SK-N-SH (cell line): ENCODE data around the gene NSD1. TPM values are rescaled to one million over a fixed set of nuclear protein-coding genes. Genes with fewer than 3 reads are reported as not detected.

Experiments
- CTCF ChIA-PET: fragments of 300-600, 350-600 bp; formaldehyde crosslinking; extraction: SDS; loops from one replicate; lab custom pipeline; 2021; lab: Yijun Ruan, JAX
- POLR2A ChIA-PET: fragments of 350-600 bp; sonication (Branson Sonifier 250); formaldehyde crosslinking; extraction: SDS; loops from one replicate; lab custom pipeline; 2020; ENCODE audit warnings: antibody characterized with exemption, inconsistent platforms; lab: Yijun Ruan, JAX
- DNase-seq: peaks from one replicate; pipeline ENCODE4 v3.0.0; 2012
- H2AFZ ChIP-seq: fragments of 200-600 bp; sonication (generic); 2 replicates; pipeline ENCODE4 v1.8.1; 2016; ENCODE audit warnings: antibody characterized with exemption, mild to moderate bottlenecking, low read depth
- H3F3A ChIP-seq: fragments of 200-600 bp; sonication (generic); replicated peaks from 2 replicates; pipeline ENCODE3; 2016; ENCODE audit warnings: antibody characterized with exemption, mild to moderate bottlenecking; ENCODE audit not compliant: insufficient read depth
- H3K27ac ChIP-seq, 2 experiments: fragments of 200-500 bp in 1 of 2; fragments of 200-600 bp in 1 of 2; sonication (Bioruptor generic) in 1 of 2; sonication (generic), shearing (Covaris generic) in 1 of 2; 2 replicates each; pipeline versions ENCODE4 v1.5.1 to v1.6.1; 2014 to 2016; ENCODE audit warnings: low read depth in 2 of 2, inconsistent platforms in 1 of 2, low read length in 1 of 2, mild to moderate bottlenecking in 1 of 2, mixed read lengths in 1 of 2
- H3K27me3 ChIP-seq: fragments of 200-600 bp; sonication (generic), shearing (Covaris generic); 2 replicates; pipeline ENCODE4 v1.6.1; 2016; ENCODE audit warnings: mixed run types; ENCODE audit not compliant: insufficient read depth
- H3K36me3 ChIP-seq, 2 experiments: fragments of 200-500 bp in 1 of 2; fragments of 200-600 bp in 1 of 2; sonication (Bioruptor generic) in 1 of 2; sonication (generic) in 1 of 2; replicated peaks in 1 of 2; 2 replicates each; pipeline versions ENCODE3 to v1.5.1; 2014 to 2016; ENCODE audit warnings: low read length in 1 of 2, mild to moderate bottlenecking in 1 of 2; ENCODE audit not compliant: insufficient read depth in 2 of 2, control insufficient read depth in 1 of 2
- H3K4me1 ChIP-seq, 2 experiments: fragments of 200-500 bp in 1 of 2; fragments of 200-600 bp in 1 of 2; sonication (Bioruptor generic) in 1 of 2; sonication (generic), shearing (Covaris generic) in 1 of 2; 2 replicates each; pipeline versions ENCODE4 v1.5.1 to v1.6.1; 2014 to 2016; ENCODE audit warnings: low read depth in 1 of 2, low read length in 1 of 2, mixed run types in 1 of 2; ENCODE audit not compliant: insufficient read depth in 2 of 2, control insufficient read depth in 1 of 2
- H3K4me2 ChIP-seq: fragments of 200-600 bp; sonication (generic), shearing (Covaris generic); 2 replicates; pipeline ENCODE4 v1.6.1; 2017; ENCODE audit warnings: mixed run types
- H3K4me3 ChIP-seq, 2 experiments: fragments of 200-500 bp in 1 of 2; fragments of 200-600 bp in 1 of 2; sonication (Bioruptor generic) in 1 of 2; sonication (generic), shearing (Covaris generic) in 1 of 2; 2 replicates each; pipeline versions ENCODE4 v1.5.1 to v1.8.1; 2014 to 2016; ENCODE audit warnings: low read depth in 2 of 2, inconsistent platforms in 1 of 2, low read length in 1 of 2, mild to moderate bottlenecking in 1 of 2, mixed read lengths in 1 of 2, moderate library complexity in 1 of 2
- H3K79me2 ChIP-seq: fragments of 200-600 bp; sonication (generic); 2 replicates; pipeline ENCODE4 v1.8.1; 2017; ENCODE audit warnings: mild to moderate bottlenecking; ENCODE audit not compliant: insufficient read depth
- H3K9ac ChIP-seq: fragments of 200-600 bp; sonication (generic); 2 replicates; pipeline ENCODE4 v1.6.1; 2017; ENCODE audit warnings: mixed run types
- H3K9me2 ChIP-seq: fragments of 200-600 bp; sonication (generic); 2 replicates; pipeline ENCODE4 v1.6.1; 2017; ENCODE audit warnings: mixed run types
- H3K9me3 ChIP-seq: fragments of 200-600 bp; sonication (generic); 2 replicates; pipeline ENCODE4 v1.6.1; 2017; ENCODE audit warnings: mixed run types, mild to moderate bottlenecking, moderate library complexity
- H4K20me1 ChIP-seq: fragments of 200-600 bp; sonication (generic); 2 replicates; pipeline ENCODE4 v1.6.1; 2017; ENCODE audit warnings: mild to moderate bottlenecking, mixed run types; ENCODE audit not compliant: insufficient read depth
- ELF1 ChIP-seq: IDR thresholded peaks from 2 replicates; pipeline ENCODE4 v1.4.0; 2012
- EP300 ChIP-seq, 2 experiments: IDR thresholded peaks; 2 replicates each; pipeline versions ENCODE4 v1.4.0 to v1.6.1; 2012; ENCODE audit warnings: borderline replicate concordance in 1 of 2, low read depth in 1 of 2, low read length in 1 of 2
- FOSL2 ChIP-seq: IDR thresholded peaks from 2 replicates; pipeline ENCODE4 v1.4.0; 2012; ENCODE audit warnings: low read depth, mild to moderate bottlenecking, moderate library complexity, borderline replicate concordance
- FOXJ3 ChIP-seq: sonication (generic); formaldehyde crosslinking; IDR thresholded peaks from 2 replicates; pipeline ENCODE4 v1.5.1; 2020; ENCODE audit warnings: mild to moderate bottlenecking, missing genetic modification reagents
- GATA2 ChIP-seq: sonication (generic); formaldehyde crosslinking; IDR thresholded peaks from 2 replicates; pipeline ENCODE4 v1.5.0; 2020; ENCODE audit warnings: mild to moderate bottlenecking, missing genetic modification reagents
- MEF2A ChIP-seq: IDR thresholded peaks from 2 replicates; pipeline ENCODE4 v1.4.0; 2012; ENCODE audit warnings: low read depth, borderline replicate concordance
- MXI1 ChIP-seq: IDR thresholded peaks from 2 replicates; pipeline ENCODE4 v1.6.1; 2012; ENCODE audit warnings: mild to moderate bottlenecking, low read depth, low read length, improper control_type of control experiment
- RCOR1 ChIP-seq: fragments of 150-350 bp; IDR thresholded peaks from 2 replicates; pipeline ENCODE4 v1.6.1; 2017; ENCODE audit warnings: antibody characterized with exemption, low read length
- TAF1 ChIP-seq: IDR thresholded peaks from 2 replicates; pipeline ENCODE4 v1.6.1; 2012; ENCODE audit warnings: low read depth, mild to moderate bottlenecking, low read length, moderate library complexity, borderline replicate concordance
- TCF12 ChIP-seq: IDR thresholded peaks from 2 replicates; pipeline ENCODE4 v1.4.0; 2012
- YY1 ChIP-seq: IDR thresholded peaks from 2 replicates; pipeline ENCODE4 v1.4.0; 2012; ENCODE audit warnings: low read depth, mild to moderate bottlenecking
- WGBS: methylation state at CpG from one replicate; pipeline ENCODE4 v1.1.6; 2017; ENCODE audit warnings: low lambda C conversion rate; 5-methylcytosine and 5-hydroxymethylcytosine counted together
- polyA plus RNA-seq, 3 experiments: library from polyadenylated mRNA; depleted of rRNA; stranded (reverse); fragments of >200 nt; gene quantifications; 2 replicates each; pipeline ENCODE4 v1.2.3, GENCODE V29; 2012
- TF ChIP-seq, protein P1 (sequence below): IDR thresholded peaks from 2 replicates; pipeline ENCODE4 v1.4.0; 2012; ENCODE audit warnings: low read depth, borderline replicate concordance
- TF ChIP-seq, protein P2 (sequence below): fragments of 200-600 bp; sonication (generic); IDR thresholded peaks from 2 replicates; pipeline ENCODE4 v1.6.1; 2017; ENCODE audit warnings: antibody characterized with exemption, mild to moderate bottlenecking, moderate library complexity
- TF ChIP-seq, protein P3 (sequence below): IDR thresholded peaks from 2 replicates; pipeline ENCODE4 v1.4.0; 2012; ENCODE audit warnings: low read depth
- TF ChIP-seq, protein P4 (sequence below): IDR thresholded peaks from 2 replicates; pipeline ENCODE4 v1.6.1; 2012; ENCODE audit warnings: mild to moderate bottlenecking, low read depth, low read length, moderate library complexity

The NSD1 gene
- polyA plus RNA-seq, 1 of the 3 experiments (the other 2 are of a cell fraction) = 6.7 TPM

DNA sequence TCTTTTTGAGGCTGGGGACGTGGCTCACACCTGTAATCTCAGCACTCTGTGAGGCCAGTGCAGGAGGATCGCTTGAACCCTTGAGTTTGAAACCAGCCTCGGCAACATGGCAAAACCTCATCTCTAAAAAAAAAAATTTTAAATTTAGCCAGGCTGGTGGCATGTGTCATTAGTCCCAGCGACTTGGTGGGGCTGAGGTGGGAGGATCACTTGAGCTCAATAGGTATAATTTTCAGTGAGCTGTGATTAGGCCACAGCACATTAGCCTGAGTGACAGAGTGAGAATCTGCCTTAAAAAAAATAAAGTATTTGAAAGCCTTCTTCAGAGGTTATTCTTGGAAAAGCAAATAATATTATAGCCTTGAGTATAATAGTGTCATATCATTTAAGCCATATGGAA, 41.8 kb downstream of the NSD1 start:
- 0 out of 2 replicates have a peak, but pooled peaks cover 3% of the 10 kb centered on the region for H4K20me1 ChIP-seq

More for the DNA sequence above, 41.8 kb downstream of the NSD1 start:
- POLR2A ChIA-PET = no interaction called here
- Histone ChIP-seq H3K4me3 (no peak overlapping the region), H3F3A (no peaks in the 10 kb centered on the region), H3K36me3 (peaks cover 0 to 4% of the 10 kb centered on the region in 2 experiments), H3K9ac (no peak overlapping the region), H2AFZ (no peak overlapping the region), H3K79me2 (peaks cover 95% of the 10 kb centered on the region), H3K9me3 (no peaks in the 10 kb centered on the region), H3K4me1 (no peaks in the 10 kb centered on the region), H3K9me2 (no peaks in the 10 kb centered on the region), H3K27ac (no peak overlapping the region), H3K27me3 (no peaks in the 10 kb centered on the region), H3K4me2 (no peak overlapping the region)
- DNase-seq = no peak
- TF ChIP-seq FOSL2 = no peak
- TF ChIP-seq, protein P1, sequence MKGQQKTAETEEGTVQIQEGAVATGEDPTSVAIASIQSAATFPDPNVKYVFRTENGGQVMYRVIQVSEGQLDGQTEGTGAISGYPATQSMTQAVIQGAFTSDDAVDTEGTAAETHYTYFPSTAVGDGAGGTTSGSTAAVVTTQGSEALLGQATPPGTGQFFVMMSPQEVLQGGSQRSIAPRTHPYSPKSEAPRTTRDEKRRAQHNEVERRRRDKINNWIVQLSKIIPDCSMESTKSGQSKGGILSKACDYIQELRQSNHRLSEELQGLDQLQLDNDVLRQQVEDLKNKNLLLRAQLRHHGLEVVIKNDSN = no peak
- no peak for TF ChIP-seq MEF2A
- TF ChIP-seq, protein P2, sequence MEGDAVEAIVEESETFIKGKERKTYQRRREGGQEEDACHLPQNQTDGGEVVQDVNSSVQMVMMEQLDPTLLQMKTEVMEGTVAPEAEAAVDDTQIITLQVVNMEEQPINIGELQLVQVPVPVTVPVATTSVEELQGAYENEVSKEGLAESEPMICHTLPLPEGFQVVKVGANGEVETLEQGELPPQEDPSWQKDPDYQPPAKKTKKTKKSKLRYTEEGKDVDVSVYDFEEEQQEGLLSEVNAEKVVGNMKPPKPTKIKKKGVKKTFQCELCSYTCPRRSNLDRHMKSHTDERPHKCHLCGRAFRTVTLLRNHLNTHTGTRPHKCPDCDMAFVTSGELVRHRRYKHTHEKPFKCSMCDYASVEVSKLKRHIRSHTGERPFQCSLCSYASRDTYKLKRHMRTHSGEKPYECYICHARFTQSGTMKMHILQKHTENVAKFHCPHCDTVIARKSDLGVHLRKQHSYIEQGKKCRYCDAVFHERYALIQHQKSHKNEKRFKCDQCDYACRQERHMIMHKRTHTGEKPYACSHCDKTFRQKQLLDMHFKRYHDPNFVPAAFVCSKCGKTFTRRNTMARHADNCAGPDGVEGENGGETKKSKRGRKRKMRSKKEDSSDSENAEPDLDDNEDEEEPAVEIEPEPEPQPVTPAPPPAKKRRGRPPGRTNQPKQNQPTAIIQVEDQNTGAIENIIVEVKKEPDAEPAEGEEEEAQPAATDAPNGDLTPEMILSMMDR = no peak
- TF ChIP-seq FOXJ3 (CRISPR knock-in tag) = no peak
- TF ChIP-seq MXI1 = no peak
- no peak for TF ChIP-seq RCOR1
- TF ChIP-seq, protein P3, sequence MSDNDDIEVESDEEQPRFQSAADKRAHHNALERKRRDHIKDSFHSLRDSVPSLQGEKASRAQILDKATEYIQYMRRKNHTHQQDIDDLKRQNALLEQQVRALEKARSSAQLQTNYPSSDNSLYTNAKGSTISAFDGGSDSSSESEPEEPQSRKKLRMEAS = no peak
- TF ChIP-seq, protein P4, sequence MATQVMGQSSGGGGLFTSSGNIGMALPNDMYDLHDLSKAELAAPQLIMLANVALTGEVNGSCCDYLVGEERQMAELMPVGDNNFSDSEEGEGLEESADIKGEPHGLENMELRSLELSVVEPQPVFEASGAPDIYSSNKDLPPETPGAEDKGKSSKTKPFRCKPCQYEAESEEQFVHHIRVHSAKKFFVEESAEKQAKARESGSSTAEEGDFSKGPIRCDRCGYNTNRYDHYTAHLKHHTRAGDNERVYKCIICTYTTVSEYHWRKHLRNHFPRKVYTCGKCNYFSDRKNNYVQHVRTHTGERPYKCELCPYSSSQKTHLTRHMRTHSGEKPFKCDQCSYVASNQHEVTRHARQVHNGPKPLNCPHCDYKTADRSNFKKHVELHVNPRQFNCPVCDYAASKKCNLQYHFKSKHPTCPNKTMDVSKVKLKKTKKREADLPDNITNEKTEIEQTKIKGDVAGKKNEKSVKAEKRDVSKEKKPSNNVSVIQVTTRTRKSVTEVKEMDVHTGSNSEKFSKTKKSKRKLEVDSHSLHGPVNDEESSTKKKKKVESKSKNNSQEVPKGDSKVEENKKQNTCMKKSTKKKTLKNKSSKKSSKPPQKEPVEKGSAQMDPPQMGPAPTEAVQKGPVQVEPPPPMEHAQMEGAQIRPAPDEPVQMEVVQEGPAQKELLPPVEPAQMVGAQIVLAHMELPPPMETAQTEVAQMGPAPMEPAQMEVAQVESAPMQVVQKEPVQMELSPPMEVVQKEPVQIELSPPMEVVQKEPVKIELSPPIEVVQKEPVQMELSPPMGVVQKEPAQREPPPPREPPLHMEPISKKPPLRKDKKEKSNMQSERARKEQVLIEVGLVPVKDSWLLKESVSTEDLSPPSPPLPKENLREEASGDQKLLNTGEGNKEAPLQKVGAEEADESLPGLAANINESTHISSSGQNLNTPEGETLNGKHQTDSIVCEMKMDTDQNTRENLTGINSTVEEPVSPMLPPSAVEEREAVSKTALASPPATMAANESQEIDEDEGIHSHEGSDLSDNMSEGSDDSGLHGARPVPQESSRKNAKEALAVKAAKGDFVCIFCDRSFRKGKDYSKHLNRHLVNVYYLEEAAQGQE = no peak
- TF ChIP-seq TCF12 = no peak
- TF ChIP-seq GATA2 (CRISPR knock-in tag) = no peak
- no peak for TF ChIP-seq ELF1
- no peak for TF ChIP-seq YY1
- TF ChIP-seq TAF1 = no peak
- no peak for TF ChIP-seq EP300 (IDR thresholded peaks at IDR 0.05; ENCODE audit: borderline replicate concordance in 1 of 2, low read depth in 1 of 2, low read length in 1 of 2)
- 98% methylated on average over 4 of the region's 4 CpGs for WGBS
- CTCF ChIA-PET = no interaction called here
